GM21390 (cell line): ENCODE data around the gene DSCAML1.

Source experiments
- ATAC-seq: cut with Tn5 transposase; IDR thresholded peaks from one replicate; pipeline ENCODE4 v1.9.1; 2021; ENCODE audit not compliant: unreplicated experiment

DSCAML1 gene

GRCh38 chr11:117439256-117439655 is 357.8 kb downstream of the DSCAML1 start:
- no peak for ATAC-seq

- no peak for ATAC-seq
These were observed 358.5 kb downstream of the DSCAML1 start for GRCh38 chr11:117438371-117439000.

GRCh38 chr11:117437791-117438130 is 359.3 kb downstream of the DSCAML1 start:
- ATAC-seq: no peak

GRCh38 chr11:117437041-117437790 is 359.8 kb downstream of the DSCAML1 start:
- ATAC-seq: no peak

- ATAC-seq: no peak
These were observed 361.7 kb downstream of the DSCAML1 start for GRCh38 chr11:117435326-117435725.

- no peak for ATAC-seq
These were observed 362.5 kb downstream of the DSCAML1 start for GRCh38 chr11:117434481-117434880.

GRCh38 chr11:117433717-117434116 is 363.3 kb downstream of the DSCAML1 start:
- ATAC-seq: no peak

- no peak for ATAC-seq
These were observed 365.6 kb downstream of the DSCAML1 start for GRCh38 chr11:117431436-117431835.

- no peak for ATAC-seq
These were observed 366.6 kb downstream of the DSCAML1 start for GRCh38 chr11:117430293-117430955.

- ATAC-seq: no peak
These were observed 368.2 kb downstream of the DSCAML1 start for GRCh38 chr11:117428856-117429229.

- no peak for ATAC-seq
These were observed 368.7 kb downstream of the DSCAML1 start for GRCh38 chr11:117428186-117428855.

- no peak for ATAC-seq
These were observed 369.6 kb downstream of the DSCAML1 start for GRCh38 chr11:117427356-117427874.

GRCh38 chr11:117426941-117427340 is 370.1 kb downstream of the DSCAML1 start:
- ATAC-seq: no peak

GRCh38 chr11:117426297-117426685 is 370.7 kb downstream of the DSCAML1 start:
- ATAC-seq: no peak

- no peak for ATAC-seq
These were observed 371.2 kb downstream of the DSCAML1 start for GRCh38 chr11:117425679-117426296.

GRCh38 chr11:117424781-117425180 is 372.2 kb downstream of the DSCAML1 start:
- no peak for ATAC-seq

GRCh38 chr11:117423046-117423575 is 373.9 kb downstream of the DSCAML1 start:
- no peak for ATAC-seq

GRCh38 chr11:117421476-117421875 is 375.5 kb downstream of the DSCAML1 start:
- ATAC-seq: no peak

- ATAC-seq: no peak
These were observed 376.0 kb downstream of the DSCAML1 start for GRCh38 chr11:117421041-117421440.

GRCh38 chr11:117420598-117420997 is 376.4 kb downstream of the DSCAML1 start:
- no peak for ATAC-seq

GRCh38 chr11:117420143-117420485 is 376.9 kb downstream of the DSCAML1 start:
- ATAC-seq: no peak
